Stimulated activated CD4-positive, alpha-beta T cell treated with anti-CD3 and anti-CD28 coated beads, Interleukin-1b, Interleukin-23, amount 100 ng/mL, for 4 hours (primary cell): ENCODE data around the gene EPHB4.
"Not testable (repeated sequence)": the region's sequence is repeated elsewhere in the genome, so short reads cannot be mapped to it uniquely, and the experiment has no call there.

ENCODE experiments used
- DNase-seq, 2 donors: peaks; one replicate each; pipeline ENCODE4 v3.0.0-alpha.2; 2020; ENCODE audit warnings: low read depth in 2 of 2

The EPHB4 gene

DNA sequence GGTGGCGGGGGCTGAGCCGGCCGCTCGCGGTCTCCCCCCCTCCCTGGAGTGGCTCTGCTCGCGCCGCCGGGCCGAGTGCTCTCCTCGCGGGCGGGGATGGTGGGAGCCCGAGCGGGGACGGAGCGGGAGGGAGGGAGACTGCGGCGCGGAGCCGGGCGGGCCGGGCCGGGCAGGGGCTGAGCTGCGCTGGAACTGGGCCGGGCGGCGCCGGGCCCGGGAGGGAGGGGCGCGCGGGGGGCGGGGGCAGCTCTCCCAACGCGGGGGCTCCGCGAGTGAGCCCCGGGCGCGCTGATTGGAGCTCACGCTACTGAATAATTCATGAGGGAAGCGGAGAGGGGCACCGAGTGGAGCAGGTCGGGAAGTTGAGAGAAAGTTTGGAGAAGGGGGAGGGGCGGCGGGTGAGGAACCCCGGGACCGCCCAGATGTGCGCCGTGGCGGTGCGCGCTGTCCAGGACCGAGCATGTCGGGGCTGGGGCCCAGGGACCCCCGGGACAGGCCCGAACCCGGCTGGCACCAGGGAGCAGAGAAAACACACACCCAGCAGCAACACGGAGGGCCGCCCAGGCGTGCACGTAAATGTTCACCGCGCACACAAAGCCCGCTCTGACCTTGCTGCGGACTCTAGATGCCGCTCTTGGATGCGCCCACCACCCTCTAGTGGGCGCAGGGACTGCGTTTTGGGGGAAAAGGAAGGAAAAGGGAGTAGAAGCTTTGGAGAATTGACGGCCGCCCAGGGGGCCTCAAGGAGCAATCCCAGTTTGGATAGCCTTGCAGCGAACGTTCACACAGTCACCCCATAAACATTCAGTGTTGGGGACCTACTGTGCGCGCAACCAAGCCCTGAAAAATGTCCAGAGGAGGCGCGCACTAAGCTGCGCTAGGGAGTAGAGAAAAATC lies at the start of gene EPHB4:
EPHB4 (minus strand) TSS at position 194 of the 897 bp plus-strand sequence. CDS start 493 bp downstream, outside the sequence.
- DNase-seq, result no peak

DNA sequence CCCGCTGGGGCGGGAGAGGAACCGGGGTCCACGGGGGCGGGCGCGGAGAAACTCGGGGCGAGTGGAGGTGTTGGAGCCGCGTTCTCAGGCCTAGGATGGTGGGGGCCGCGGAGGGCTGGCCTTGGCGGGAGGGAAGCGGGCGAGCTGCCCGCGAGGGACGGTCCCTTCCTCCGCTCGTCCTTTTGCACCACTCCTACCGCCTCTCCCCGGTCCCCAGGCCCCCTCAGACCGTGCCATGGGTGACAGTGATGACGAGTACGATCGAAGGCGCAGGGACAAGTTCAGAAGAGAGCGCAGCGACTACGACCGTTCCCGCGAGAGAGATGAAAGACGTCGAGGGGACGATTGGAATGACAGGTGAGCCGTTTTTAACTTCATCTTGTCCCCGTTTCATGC lies 48.0 kb upstream of the EPHB4 start:
- DNase-seq, result no peak

DNA sequence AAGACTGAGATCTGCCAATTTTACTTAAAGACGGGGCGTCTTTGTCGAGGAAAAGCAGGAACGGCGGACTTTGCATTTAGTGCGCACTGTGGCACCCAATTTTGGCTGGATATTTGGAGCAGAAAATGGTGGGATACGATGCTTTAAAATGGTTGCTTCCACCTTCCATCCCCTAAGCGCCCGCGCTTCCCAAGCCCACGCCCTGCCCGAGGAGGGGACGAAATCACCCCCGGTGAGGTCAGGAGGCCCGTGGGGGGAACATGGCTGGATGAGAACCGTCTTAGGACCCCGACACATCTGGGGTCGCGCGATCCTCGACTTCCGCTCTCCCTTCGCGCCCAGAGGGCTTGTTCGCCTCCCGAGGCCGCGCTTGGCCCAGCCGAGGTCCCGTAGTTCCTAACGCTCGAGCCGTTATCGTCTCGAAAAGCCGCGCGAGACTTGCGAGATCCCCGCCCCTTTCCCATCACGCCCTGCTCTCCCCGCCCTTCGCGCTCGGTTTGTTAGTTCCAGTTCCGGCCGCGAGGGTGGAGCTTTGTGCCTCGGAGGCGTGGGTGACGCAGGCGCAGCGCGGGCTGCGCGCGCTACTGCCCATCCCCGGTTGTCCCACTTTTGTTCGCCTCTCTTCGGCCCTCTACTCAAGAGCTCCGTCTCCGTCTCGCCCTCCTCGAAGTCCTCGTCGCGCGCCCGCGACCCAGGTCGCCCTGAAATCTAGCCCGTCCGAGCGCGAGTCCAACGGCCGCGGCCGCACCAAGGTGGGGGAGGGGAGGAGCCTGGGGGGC lies 47.4 kb upstream of the EPHB4 start, which contains the start of gene SRRT:
SRRT (plus strand) TSS at position 527 of the 779 bp plus-strand sequence. CDS start 488 bp downstream, outside the sequence.
- peak; percentile 95 to 98 for DNase-seq

DNA sequence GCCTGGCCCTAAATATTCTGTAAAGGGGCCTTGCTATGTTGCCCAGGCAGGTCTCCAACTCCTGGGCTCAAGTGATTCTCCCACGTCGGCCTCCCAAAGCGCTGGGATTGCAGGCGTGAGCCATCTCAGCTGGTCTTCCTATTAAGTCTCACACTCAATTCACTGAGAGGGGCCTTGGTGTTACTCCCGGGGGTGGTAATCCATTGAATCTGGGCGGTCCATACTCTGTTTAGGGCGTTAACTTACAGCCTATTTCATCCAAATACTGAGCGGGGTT lies 46.9 kb upstream of the EPHB4 start:
- no peak for DNase-seq

DNA sequence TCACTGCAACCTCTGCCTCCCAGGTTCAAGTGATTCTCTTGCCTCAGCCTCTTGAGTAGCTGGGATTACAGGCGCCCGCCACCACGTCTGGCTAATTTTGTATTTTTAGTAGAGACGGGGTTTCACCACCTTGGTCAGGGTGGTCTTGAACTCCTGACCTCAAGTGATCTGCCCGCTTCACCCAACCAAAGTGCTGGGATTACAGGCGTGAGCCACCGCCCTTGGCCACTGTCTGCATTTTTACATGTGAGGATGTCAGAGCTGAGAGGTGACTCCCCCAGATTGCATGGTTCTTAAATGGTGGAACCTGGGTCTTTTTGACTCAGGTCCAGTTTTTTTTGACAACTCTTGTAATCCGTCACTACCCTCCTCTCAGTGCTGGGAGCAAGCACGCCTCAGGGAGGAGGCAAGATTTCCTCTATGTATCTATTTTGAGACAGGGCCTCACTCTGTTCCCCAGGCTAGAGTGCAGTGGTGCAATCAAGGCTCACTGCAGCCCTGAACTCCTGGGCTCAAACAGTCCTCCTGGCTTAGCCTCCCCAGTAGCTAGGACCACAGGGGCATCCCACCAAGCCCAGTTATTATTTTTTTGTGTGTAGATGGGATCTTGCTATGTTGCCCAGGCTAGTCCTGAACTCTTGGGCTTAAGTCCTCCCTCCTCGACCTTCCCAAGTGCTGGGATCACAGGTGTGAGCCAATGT lies 46.4 kb upstream of the EPHB4 start:
- no peak for DNase-seq

DNA sequence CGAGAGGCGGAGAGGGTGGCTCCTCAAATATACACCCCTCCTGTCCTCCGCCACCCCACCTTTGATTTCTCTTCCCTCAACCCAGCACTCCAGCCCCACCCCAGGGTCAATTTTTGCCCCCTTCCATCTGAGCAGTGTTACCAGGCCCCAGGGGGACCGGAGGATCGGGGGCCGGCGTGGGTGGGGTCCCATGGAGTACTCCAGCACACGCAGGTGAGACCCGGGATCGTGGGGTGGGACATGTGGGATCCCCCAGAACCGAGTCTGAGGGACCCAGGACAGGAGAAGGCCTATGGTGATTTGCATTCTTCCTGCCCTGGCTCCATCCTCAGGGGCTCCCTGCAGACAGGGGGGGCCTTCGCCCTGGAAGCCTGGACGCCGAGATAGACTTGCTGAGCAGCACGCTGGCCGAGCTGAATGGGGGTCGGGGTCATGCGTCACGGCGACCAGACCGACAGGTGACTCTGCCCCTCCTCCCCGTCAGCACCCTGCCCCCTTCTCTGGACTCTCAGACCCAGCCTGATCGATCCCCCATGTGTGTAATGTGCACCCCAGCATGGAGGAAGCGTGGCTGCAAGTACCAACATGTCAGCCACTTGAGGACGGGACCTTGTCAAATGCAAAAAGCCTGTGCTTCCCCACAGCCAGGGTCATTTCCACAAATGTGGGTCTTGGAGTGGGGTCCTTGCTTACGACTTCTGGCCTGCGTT lies 40.6 kb upstream of the EPHB4 start:
- DNase-seq, result no peak

DNA sequence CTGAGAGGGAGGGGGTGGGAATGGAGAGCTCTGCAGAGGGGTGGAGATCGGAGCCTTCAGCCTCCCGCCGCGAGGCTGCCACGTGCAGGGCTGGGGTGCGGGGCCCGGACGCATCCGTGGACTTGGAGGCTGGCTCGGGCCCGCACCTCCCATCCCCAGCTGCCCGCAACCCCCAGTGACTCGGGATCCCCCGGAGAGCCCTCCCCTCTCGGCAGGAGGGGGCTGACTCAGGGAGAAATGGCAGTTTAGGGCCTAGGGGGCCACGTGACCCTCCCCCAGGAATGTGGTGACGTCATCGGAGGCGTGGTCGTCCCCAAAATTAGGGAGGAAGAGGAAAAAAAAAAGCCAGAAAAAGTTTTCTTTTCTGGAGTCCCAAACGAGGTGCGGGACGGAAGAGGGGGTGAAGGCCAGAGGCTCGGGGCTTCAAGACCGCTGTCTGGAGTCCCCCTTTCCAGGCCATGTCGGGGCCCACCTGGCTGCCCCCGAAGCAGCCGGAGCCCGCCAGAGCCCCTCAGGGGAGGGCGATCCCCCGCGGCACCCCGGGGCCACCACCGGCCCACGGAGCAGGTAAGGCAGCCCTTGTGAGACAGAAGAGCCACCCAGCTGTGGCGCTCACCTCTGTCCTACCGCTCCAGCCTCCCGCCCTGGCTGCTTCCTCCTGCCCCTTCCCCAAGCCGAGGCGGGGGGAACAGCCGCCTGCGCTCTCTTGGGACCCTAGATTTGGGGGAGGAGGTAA lies 39.9 kb upstream of the EPHB4 start, which contains the start of gene TRIP6:
TRIP6 (plus strand) TSS at position 348 of the 736 bp plus-strand sequence; CDS start at position 459, 111 bp downstream.
- DNase-seq, result peak; percentile 62 to 66

DNA sequence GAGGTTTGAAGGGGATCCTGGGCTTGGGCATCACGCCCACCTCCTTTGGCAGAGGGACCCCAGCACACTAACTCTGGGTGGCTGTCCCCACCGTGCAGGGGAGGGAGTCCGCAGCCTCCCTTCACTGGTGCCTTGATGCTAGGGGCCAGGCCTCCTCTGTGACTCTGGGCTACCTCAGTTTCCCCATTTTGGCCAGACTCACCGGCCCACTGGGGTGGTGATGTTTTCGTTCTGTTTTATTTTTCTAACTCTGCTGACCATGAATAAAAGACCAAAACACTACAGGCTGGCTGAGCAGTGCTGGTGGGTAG lies 39.4 kb upstream of the EPHB4 start:
- no peak for DNase-seq

DNA sequence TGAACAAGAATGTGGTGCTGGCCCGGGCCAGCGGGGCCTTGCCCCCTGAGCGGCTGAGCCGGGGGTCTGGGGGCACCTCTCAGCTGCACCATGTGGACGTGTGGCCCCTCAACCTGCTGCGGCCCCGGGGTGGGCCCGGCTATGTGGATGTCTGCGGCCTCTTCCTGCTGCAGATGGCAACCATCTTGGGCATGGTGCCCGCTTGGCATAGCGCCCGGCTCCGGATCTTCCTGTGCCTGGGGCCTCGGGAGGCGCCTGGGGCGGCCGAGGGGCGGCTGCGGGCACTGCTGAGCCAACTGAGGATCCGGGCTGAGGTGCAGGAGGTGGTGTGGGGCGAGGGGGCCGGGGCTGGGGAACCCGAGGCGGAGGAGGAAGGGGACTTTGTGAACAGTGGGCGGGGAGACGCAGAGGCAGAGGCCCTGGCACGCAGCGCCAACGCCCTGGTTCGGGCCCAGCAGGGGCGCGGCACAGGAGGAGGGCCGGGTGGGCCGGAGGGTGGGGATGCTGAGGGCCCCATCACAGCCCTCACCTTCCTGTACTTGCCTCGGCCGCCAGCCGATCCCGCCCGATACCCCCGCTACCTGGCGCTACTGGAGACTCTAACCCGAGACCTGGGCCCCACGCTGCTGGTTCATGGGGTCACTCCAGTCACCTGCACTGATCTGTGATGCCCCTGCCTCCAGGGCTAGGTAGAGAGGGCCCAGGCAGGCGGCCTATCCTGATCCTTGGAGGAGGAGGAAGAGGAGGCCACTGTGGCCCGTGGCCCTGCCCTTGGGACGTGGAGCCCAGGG lies 38.8 kb upstream of the EPHB4 start:
- no peak for DNase-seq

DNA sequence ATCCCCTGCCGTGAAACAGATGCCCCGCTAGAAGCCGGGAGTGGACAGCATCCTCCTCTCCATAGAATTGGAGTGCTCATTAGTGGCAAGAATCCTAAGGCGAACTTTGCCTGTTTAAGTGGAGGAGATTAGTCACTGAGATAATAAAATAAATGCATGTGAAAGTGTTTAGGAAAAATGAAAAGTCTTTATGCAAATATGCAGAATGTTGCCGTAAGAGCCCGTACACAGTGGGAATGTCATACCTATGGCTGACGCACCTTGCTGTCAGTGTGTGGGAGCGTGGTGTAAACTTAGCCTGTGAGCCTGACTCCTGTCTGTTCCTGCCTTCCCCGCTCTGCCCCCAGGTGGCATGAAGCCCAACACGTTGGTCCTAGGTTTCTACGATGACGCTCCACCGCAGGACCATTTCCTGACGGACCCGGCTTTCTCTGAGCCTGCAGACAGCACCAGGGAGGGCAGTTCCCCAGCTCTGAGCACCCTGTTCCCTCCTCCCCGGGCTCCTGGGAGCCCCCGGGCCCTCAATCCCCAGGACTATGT lies 38.1 kb upstream of the EPHB4 start:
- no peak for DNase-seq

DNA sequence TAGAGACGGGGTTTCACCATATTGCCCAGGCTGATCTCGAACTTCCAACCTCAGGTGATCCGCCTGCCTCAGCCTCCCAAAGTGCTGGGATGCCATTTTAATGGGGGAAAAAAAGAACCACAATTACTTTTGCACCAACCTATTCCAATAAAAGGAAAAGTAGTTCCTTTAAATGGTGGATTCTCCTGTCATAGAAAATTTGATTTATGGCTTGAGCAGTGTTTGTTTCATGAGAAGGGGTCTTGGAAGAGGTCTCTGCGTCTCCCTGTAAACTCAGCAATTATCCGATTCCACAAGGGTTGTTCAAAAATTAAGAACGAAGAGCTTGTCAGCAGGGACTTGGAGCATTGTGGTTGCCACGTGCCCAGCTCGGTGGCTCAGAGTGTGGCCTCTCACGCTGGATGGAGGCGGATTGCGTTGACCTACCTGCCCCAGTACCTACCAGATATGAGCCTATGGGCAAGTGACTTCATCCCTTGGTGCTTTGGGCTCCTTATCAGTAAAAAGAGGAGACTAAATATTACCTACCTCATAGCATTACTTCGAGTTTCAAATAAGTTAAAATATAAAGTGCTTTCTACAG lies 37.0 kb upstream of the EPHB4 start:
- no peak for DNase-seq

DNA sequence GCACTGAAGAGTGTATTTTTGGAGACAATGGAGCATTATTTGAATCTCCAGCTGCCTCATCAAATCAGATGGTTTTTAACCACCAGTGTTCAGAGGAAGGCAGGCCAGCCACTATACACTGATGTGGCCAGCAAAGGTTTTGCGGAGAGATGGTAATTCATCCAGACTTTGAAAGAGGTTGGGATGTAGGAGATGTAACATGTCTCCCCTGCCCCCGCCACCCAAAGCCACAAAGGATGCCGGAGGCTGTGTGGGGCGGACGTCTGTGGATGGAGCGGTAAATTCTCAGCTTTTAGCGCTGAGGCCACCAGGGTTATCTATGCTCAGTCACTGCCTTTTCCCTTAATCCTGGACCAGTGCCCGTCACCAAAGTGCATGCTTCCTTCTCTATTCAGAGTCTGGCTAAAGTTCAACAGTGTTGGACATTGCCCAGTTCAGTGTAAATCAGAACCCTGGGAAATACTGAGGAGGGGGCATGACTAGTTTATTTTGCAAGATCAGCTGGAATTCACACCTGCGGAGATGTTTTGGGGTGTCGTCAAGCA lies 36.2 kb upstream of the EPHB4 start:
- DNase-seq, result no peak

DNA sequence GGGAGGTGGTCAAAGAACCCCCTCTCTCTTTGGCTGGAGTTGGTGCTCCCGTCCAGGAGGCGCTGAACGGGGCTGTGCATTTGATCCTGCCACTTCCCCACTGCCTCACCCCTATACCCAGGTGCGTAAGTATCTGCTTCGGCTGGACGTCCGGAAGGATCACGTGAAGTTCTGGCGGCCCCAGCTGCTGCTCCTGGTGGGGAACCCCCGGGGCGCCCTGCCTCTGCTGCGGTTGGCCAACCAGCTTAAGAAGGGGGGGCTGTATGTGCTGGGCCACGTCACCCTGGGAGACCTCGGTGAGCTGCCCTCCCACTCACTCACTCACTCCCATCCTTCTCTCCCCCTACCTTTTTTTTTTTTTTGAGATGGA lies 34.3 kb upstream of the EPHB4 start:
- no peak for DNase-seq

DNA sequence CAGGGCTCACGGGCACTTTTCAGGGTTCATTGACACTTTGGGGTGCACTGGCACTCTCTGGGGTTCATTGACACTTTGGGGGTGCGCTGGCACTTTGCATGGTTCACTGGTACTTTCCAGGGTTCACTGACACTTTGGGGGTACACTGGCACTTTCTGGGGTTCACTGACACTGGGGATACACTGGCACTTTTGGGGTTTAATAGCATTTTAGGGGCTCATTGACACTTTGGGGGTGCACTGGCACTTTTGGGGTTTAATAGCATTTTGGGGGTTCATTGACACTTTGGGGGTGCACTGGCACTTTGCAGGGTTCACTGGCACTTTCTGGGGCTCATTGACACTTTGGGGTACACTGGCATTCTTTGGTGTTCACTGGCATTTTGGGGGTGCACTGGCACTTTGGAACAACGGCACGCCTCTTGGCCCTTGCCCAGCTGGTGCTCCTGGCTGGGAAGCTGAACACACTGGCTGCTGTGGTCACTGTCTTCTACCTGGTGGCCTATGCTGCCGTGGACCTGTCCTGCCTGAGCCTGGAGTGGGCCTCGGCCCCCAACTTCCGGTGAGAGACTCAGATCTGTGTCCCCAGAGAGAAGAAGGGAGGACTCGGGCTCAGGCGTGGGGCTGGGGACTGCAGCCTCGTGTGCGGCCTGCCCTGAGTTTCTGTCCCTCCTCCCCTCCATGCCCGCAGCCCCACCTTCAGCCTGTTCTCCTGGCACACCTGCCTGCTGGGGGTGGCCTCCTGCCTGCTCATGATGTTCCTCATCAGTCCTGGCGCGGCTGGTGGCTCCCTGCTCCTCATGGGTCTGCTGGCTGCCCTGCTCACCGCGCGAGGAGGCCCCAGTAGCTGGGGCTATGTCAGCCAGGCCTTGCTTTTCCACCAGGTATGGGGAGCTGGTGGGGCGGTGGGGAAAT lies 33.6 kb upstream of the EPHB4 start:
- no peak for DNase-seq

DNA sequence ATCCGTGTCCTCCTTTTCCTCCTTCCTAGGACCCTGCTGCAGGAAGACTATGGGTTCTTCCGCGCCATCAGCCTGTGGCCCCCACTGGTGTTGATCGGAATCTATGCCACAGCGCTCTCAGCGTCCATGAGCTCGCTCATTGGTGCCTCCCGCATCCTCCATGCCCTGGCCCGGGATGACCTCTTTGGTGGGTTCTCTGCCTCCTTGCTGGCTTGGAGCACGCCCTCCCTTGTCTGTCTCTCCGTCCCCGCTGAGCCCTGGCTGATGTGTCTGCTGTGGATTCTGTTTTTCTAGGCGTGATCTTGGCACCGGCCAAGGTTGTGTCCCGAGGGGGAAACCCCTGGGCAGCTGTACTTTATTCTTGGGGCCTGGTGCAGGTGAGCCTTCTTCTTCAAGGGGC lies 32.5 kb upstream of the EPHB4 start:
- no peak for DNase-seq

DNA sequence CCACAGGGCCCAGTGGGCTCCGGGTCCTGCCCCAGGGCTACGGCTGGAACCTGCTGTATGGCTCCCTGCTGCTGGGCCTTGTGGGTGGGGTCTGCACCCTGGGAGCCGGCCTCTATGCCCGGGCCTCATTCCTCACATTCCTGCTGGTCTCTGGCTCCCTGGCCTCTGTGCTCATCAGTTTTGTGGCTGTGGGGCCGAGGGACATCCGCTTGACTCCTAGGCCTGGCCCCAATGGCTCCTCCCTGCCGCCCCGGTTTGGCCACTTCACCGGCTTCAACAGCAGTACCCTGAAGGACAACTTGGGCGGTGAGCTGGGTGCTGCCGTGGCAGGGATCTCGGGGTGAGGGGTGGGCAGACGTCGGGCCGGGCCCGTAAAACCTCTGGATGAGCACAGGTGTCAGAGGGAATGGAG lies 29.6 kb upstream of the EPHB4 start:
- DNase-seq, result no peak

DNA sequence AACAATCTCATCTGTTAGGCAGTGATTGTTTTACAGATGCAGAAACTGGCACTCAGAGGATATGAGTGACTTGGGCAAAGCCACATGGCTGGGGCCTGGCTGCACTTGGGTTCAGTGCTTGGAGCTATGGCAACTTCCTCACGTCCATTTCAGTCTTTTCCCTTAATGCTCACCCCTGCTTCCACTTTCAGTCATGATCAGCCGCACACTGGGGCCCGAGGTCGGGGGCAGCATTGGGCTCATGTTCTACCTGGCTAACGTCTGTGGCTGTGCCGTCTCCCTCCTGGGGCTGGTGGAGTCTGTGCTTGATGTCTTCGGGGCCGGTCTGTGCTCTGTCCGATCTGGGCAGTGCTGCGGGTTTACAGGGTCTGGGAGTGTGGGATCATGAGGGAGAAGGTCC lies 28.2 kb upstream of the EPHB4 start:
- DNase-seq, result no peak

DNA sequence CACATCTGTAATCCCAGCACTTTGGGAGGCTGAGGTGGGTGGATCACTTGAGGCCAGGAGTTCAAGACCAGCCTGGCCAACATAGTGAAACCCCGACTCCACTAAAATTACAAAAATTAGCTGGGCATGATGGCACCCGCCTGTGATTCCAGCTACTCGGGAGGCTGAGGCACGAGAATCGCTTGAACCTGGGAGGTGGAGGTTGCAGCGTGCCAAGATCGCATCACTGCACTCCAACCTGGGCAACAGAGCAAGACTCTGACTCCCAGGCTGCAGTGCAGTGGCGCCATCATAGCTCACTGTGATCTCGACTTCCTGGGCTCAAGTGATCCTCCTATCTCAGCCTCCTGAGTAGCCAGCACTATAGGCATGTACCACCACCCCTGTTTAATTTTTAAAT lies 27.6 kb upstream of the EPHB4 start:
- DNase-seq, result not testable (repeated sequence)
